Gastrocnemius medialis (tissue), 4 donors: ENCODE measurements around the gene MDGA2.

Source experiments
- CTCF ChIP-seq, 5 experiments: fragments of 450-650 bp in 3 of 5; fragments of 200-600 bp in 2 of 5; sonication (generic) in 2 of 5; IDR thresholded peaks in 4 of 5; conservative IDR thresholded peaks in 1 of 5; 1 replicate in 4 of 5; 2 replicates in 1 of 5; pipeline ENCODE4 v1.5.1; 2016 to 2019; ENCODE audit warnings: antibody characterized with exemption in 5 of 5, mild to moderate bottlenecking in 3 of 5, moderate library complexity in 3 of 5
- POLR2A ChIP-seq, 2 donors: fragments of 450-650 bp; IDR thresholded peaks; one replicate each; pipeline ENCODE4 v1.6.1; 2017; ENCODE audit warnings: antibody characterized with exemption in 2 of 2, mild to moderate bottlenecking in 2 of 2, moderate library complexity in 2 of 2

- TF ChIP-seq CTCF (IDR thresholded peaks at IDR 0.05 in 4 of 5, conservative IDR thresholded peaks at IDR 0.05 in 1 of 5) (no peak), POLR2A (IDR thresholded peaks at IDR 0.05) (no peak)
These were observed 343.3 kb downstream of the MDGA2 start for GRCh38 chr14:47332106-47332505.
